ENCODE measurements around the gene TMEM250. TPM values are rescaled to one million over a fixed set of nuclear protein-coding genes. Genes with fewer than 3 reads are reported as not detected.

TMEM250 gene
- total RNA-seq, 1 experiment from 2014 or later = 26.3 TPM

- DNase-seq = no peak
- no peaks in the 10 kb centered on the region for H3K36me3 Mint-ChIP-seq (ENCODE audit: insufficient read depth, unreplicated experiment)
- TF ChIP-seq CTCF (IDR thresholded peaks at IDR 0.05; ENCODE audit: unreplicated experiment) = no peak
- H3K9me3 Mint-ChIP-seq (ENCODE audit: low read depth, unreplicated experiment) = no peaks in the 10 kb centered on the region
- intact Hi-C loops (cut with micrococcal nuclease; ENCODE audit: unreplicated experiment) = loop anchor here (10.0 kb wide), 1 partner anchor 135 kb away; no protein-coding TSS in a partner anchor
- CTCF ChIA-PET = interaction anchor here (0.6 kb wide), 1 partner anchor 52 kb away, joined by 5 read pairs; no protein-coding TSS in a partner anchor
- H3K27me3 Mint-ChIP-seq (ENCODE audit: unreplicated experiment) = peaks cover 23% of the 10 kb centered on the region
- no peaks in the 10 kb centered on the region for H3K4me1 Mint-ChIP-seq (ENCODE audit: low read depth, unreplicated experiment)
- BruUV-seq (replicated peaks) = no TSS peak
- H3K4me3 Mint-ChIP-seq (ENCODE audit: low read depth, unreplicated experiment) = no peak overlapping the region
- no peak overlapping the region for H3K27ac Mint-ChIP-seq (ENCODE audit: unreplicated experiment)
These were observed 30.7 kb upstream of the TMEM250 start for GRCh38 chr9:136149337-136149736.

- no peak overlapping the region for H3K27ac Mint-ChIP-seq (ENCODE audit: unreplicated experiment)
- H3K4me3 Mint-ChIP-seq (ENCODE audit: low read depth, unreplicated experiment) = no peak overlapping the region
- H3K36me3 Mint-ChIP-seq (ENCODE audit: insufficient read depth, unreplicated experiment) = no peaks in the 10 kb centered on the region
- no peaks in the 10 kb centered on the region for H3K4me1 Mint-ChIP-seq (ENCODE audit: low read depth, unreplicated experiment)
- CTCF ChIA-PET = no interaction called here
- no peak for TF ChIP-seq CTCF (IDR thresholded peaks at IDR 0.05; ENCODE audit: unreplicated experiment)
- no peak for DNase-seq
- no peaks in the 10 kb centered on the region for H3K9me3 Mint-ChIP-seq (ENCODE audit: low read depth, unreplicated experiment)
- BruUV-seq (replicated peaks) = no TSS peak
- intact Hi-C loops (cut with micrococcal nuclease; ENCODE audit: unreplicated experiment) = loop anchor here (10.0 kb wide), 1 partner anchor 136 kb away; no protein-coding TSS in a partner anchor
- H3K27me3 Mint-ChIP-seq (ENCODE audit: unreplicated experiment) = peaks cover 22% of the 10 kb centered on the region
These were observed 30.1 kb upstream of the TMEM250 start for GRCh38 chr9:136148766-136149165.

GRCh38 chr9:136147890-136148714, 29.4 kb upstream of the TMEM250 start:
- Mint-ChIP-seq H3K9me3 (ENCODE audit: low read depth, unreplicated experiment) (no peaks in the 10 kb centered on the region), H3K27ac (ENCODE audit: unreplicated experiment) (no peak overlapping the region), H3K36me3 (ENCODE audit: insufficient read depth, unreplicated experiment) (no peaks in the 10 kb centered on the region), H3K4me1 (ENCODE audit: low read depth, unreplicated experiment) (no peaks in the 10 kb centered on the region), H3K4me3 (ENCODE audit: low read depth, unreplicated experiment) (no peak overlapping the region), H3K27me3 (ENCODE audit: unreplicated experiment) (peaks cover 22% of the 10 kb centered on the region)
- no TSS peak for BruUV-seq (replicated peaks)
- intact Hi-C loops (cut with micrococcal nuclease; ENCODE audit: unreplicated experiment) = loop anchor here (10.0 kb wide), 1 partner anchor 137 kb away; no protein-coding TSS in a partner anchor
- DNase-seq = no peak
- no peak for TF ChIP-seq CTCF (IDR thresholded peaks at IDR 0.05; ENCODE audit: unreplicated experiment)
- CTCF ChIA-PET = no interaction called here

GRCh38 chr9:136147038-136147889, 28.6 kb upstream of the TMEM250 start:
- Mint-ChIP-seq H3K27ac (ENCODE audit: unreplicated experiment) (no peak overlapping the region), H3K27me3 (ENCODE audit: unreplicated experiment) (peaks cover 22% of the 10 kb centered on the region), H3K36me3 (ENCODE audit: insufficient read depth, unreplicated experiment) (no peaks in the 10 kb centered on the region), H3K9me3 (ENCODE audit: low read depth, unreplicated experiment) (no peaks in the 10 kb centered on the region), H3K4me1 (ENCODE audit: low read depth, unreplicated experiment) (no peaks in the 10 kb centered on the region), H3K4me3 (ENCODE audit: low read depth, unreplicated experiment) (no peak overlapping the region)
- DNase-seq = no peak
- CTCF ChIA-PET = no interaction called here
- TF ChIP-seq CTCF (IDR thresholded peaks at IDR 0.05; ENCODE audit: unreplicated experiment) = no peak
- intact Hi-C loops (cut with micrococcal nuclease; ENCODE audit: unreplicated experiment) = loop anchor here (10.0 kb wide), 1 partner anchor 138 kb away; no protein-coding TSS in a partner anchor
- BruUV-seq (replicated peaks) = no TSS peak

All from Calu3 (cell line).